ENCODE data around the gene RABAC1.
"Not testable (repeated sequence)": the region's sequence is repeated elsewhere in the genome, so short reads cannot be mapped to it uniquely, and the experiment has no call there.

Gene RABAC1, protein sequence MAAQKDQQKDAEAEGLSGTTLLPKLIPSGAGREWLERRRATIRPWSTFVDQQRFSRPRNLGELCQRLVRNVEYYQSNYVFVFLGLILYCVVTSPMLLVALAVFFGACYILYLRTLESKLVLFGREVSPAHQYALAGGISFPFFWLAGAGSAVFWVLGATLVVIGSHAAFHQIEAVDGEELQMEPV
- 16.2 to 27.9 reads per million in 2 donors for total RNA-seq

DNA sequence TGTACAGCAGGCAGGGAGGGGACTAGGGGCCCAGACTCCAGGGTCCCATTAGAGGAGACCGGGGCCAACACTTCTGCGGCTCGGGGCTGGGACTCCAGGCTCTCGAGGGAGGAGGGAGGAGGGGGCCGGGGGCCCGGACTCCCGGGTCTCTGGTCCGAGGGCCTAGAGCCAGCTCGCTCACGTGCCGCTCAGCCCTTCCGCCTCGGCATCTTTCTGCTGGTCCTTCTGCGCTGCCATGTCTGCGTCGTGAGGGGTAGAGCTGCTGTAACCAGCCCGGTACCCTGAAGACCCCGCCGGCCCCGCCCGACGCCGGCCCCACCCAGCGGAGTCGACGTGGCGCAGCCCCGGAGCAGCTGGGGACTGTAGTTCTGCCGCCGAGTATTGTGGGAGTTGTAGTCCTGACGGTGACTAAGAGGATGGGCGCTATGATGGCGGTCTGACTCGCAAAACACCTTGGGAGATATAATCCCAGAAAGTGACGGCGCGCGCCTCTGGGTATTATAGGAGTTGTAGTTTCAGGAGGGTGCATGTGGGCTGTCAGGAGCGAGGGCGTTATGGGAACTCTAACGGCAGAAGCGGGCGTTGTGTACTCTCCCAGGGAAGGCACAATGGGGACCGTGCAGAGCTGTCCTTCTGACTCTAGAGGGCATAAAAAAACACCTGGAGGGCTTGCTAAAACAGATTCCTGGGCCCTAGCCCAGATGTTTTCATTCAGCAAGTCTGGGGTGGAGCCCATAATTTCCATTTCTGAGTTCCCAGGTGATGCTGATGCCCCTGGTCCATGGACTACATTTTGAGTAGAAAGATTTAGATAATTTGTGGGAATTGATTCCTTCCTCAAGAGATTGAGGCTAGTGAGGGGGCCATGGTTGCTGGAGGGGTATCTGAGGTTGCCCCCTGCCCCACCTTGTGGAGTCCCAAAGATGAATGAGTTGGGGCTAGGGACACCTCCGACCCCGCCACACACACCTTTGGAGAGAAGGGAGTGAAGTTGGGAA lies at the start of gene RABAC1:
RABAC1 (minus strand) TSS at position 266 of the 998 bp plus-strand sequence; CDS start at position 237, 29 bp downstream.
- peak; percentile 61 for DNase-seq

GRCh38 chr19:42006569-42006968 lies 47.4 kb upstream of the RABAC1 start:
- no peak for DNase-seq

- no peak for DNase-seq
Observed at GRCh38 chr19:42005504-42005903, 46.4 kb upstream of the RABAC1 start.

- DNase-seq = no peak
Observed at GRCh38 chr19:42003506-42004294, 44.6 kb upstream of the RABAC1 start.

DNA sequence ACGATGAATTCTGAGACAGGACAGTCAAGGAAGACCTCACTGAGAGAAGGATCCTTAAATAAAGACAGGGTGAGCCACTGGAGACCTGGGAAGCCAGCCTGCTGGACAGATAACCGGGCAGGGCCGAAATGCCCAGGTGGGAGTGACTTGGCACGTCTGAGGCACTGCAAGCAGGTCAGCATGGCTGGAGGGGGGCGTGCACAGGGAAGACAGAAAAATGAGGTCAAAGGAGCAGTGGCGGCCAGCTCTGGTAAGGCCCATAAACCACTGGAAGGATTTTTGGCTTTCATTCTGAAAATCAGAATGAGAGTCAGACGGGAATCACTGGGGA lies 40.7 kb upstream of the RABAC1 start:
- no peak for DNase-seq

DNA sequence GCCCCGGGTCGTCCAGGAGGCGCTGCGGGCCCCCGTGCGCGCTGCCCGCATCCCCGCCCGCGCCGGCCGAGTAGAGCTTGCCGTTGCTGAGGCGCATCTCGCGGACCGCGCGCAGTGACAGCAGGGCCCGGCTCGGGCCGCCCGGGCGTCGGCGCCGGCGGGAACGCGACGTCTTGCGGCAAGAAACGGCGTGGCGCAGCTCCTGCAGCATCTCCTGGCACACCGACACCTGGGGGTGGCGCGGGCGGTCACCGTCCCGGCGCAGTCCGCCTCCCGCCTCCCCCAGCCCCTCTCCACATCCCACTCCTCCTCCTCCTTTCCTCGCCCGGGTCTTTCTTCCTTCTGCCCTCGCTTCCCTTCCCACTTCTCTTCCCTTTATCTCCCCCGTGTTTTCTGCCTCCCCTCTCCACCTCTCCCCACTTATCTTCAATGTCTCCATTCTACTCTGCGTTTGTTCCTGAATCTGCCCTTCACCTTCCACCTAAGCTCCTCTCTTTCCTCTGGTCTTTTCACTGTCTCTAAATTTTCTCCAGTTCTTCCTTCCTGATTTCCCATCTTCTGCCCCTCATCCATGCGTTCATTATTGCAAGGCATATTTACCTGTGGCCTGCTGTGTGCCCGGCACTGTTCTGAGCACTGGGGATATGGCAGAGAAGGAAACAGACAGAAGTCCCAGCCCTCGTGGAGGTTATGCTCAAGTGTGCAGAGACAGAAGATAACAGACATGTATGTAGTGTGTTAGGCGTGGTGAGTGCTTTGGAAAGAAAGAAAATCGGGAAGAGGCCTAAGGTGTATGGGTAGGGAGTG lies 40.2 kb upstream of the RABAC1 start:
- DNase-seq = no peak

DNA sequence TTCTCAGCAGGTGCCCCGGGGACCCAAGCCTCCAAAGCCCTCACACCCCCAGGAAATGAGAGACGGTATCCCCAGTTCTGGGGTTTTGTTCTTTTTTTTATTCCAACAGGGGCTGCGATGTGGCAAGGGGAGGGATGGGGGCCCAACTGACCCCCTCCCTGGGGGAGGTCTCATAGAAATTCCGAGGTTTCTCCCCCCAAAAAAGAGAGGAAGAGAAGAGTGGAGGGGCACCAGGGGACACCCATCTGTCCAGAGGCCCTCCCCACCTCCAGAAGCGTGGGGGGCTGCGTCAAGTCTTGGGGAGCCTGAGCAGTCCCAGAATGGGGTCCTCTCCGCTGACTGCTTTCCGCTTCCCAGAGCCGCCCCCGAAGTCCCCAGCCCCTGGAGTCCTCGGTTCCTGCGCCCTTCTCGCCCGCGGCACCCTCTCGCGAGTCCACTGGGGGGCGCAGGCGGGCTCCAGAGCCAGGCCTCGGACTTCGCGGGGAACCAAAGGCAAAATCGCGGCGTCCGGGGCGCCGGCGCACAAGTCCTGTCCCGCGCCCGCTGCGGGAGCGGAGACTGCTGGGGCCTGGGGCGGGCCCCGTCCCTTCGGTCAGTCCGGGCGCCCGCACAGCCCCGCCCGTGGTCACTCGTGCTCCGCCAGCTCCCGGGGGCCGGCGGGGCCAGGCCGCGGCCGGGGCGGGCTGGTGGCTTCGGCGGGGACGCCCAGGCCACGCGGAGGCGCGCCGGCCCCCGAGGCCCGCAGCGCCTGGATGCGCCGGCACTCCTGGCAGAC lies 39.3 kb upstream of the RABAC1 start:
- DNase-seq = no peak

GRCh38 chr19:41997851-41998229 lies 38.7 kb upstream of the RABAC1 start:
- no peak for DNase-seq

- no peak for DNase-seq
Observed at GRCh38 chr19:41997121-41997850, 38.2 kb upstream of the RABAC1 start.

DNA sequence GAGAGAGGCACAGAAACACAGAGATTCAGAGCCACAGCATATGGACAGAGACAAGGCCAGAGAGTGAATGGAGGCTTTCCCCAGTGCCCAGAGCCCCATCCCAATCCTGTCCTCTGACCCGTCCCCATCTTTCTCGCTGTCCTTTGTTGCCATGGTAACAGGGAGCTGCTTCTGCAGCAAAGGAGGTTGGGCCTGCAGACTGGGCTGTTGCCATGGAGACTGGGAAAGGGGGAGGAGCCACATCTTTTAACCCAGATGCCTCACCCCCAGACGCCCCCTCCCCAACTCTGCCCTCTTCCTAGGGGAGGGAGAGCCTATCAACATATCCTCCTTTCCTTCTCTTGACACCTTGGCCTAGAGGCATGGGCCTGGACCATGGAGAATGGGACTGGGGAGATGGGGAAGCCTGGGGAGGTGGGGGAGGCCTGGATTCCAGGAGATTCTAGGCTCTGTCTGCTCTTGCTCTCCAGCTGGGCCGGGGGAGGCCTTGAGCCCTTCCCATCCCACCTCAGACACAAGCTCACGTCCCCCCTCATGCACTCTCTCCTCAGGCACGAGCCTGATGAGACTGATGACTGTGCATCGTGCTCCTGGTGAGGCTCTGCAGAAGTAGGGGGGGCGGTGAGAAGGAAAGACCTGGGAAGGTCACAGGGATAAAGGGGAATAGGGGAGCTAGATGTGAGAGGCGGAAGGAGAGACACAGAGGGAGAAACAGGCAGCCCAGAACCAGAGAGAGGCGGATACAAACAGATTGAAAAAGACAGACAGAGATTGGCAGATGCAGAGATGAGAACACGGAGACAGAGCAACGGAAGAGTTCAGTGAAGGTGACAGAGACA lies 37.1 kb upstream of the RABAC1 start:
- DNase-seq = no peak

- no peak for DNase-seq
Observed at GRCh38 chr19:41994994-41995958, 36.2 kb upstream of the RABAC1 start.

- no peak for DNase-seq
Observed at GRCh38 chr19:41994521-41994971, 35.4 kb upstream of the RABAC1 start.

DNA sequence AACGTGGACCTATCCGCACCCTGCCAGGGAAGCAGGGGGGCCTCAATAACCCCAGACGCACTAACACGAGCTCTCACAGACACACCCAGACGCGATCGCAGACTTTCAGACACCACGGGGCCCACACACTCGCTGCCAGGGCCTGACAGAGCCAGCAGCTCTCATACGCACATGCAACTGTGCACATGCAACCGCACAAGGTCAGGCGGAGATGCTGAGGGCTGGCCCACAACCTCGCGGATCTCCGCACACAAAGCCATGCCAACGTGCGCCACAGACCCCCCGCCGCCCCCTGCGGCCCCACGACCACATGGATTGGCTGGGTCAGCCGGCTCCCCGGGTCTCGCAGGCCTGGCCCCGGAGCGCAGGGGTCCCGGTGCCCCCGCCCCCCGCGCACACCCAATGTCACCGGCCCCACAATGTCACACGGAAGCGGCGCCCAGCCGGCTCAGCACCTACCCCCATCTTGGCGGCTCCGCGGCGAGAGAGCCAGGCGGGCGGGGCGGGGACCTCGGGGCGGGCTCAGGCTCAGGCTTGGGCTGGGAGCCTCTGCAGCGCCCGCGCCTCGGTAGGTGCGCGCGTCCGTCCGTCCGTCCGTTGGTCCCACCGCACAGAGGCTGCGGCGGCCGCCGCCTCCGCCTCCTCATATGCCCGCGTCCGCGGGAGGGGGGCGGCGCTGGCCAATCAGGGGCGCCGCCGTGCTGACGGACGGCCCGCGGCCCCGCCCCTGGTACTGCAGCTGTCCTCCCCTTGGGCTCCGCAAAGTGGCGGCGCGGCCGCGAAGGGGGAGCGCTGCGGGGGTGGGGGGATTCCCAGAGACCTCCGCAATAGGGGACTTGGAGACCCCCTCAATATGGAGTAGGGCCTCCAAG lies 34.7 kb upstream of the RABAC1 start, which contains the start of gene ATP1A3:
ATP1A3 (minus strand) TSS at position 619 of the 872 bp plus-strand sequence; CDS start at position 465, 154 bp downstream.
- peak; percentile 65 for DNase-seq

DNA sequence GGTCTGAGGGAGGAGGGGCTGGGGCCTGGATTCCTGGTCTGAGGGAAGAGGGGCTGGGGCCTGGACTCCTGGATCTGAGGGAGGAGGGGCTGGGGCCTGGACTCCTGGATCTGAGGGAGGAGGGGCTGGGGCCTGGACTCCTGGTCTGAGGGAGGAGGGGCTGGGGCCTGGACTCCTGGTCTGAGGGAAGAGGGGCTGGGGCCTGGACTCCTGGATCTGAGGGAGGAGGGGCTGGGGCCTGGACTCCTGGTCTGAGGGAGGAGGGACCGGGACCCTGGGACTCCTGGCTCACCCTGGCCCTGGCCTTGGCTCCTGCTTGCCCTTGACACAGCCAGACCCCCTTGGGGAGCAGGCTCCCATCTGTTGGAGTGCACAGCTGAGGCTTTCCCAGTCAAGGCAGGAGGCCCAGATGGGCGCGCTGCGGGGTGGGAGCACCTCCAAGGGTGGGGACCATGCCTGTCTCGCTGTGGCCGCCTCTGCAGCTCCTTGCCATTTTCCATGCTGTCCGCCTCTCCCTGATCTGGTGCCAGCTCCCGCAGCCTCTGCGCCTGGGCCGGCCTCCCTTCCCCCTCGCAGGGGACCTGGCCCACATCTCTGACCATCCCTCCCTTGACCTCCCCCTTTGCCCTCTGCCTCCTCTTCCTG lies 32.9 kb upstream of the RABAC1 start:
- DNase-seq = not testable (repeated sequence)

GRCh38 chr19:41991025-41991424 lies 31.9 kb upstream of the RABAC1 start:
- no peak for DNase-seq

DNA sequence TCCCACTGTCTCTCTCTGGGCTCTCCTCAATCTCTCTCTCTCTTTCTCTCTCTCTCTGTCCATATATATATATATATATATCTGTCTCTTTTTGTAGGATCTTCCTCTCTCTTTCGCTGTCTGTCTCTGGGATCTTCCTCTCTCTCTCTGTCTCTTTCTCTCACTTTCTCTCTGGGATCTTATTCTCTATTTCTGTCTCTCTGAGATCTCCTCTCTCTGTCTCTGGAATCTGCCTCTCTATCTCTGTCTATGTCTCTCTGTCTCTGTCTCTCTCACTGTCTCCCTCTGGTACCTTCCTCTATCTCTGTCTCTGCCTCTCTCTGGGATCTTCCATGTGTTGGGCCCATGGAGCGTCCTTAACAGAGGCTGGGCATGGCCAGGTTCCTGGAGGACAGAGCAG lies 31.5 kb upstream of the RABAC1 start:
- no peak for DNase-seq

DNA sequence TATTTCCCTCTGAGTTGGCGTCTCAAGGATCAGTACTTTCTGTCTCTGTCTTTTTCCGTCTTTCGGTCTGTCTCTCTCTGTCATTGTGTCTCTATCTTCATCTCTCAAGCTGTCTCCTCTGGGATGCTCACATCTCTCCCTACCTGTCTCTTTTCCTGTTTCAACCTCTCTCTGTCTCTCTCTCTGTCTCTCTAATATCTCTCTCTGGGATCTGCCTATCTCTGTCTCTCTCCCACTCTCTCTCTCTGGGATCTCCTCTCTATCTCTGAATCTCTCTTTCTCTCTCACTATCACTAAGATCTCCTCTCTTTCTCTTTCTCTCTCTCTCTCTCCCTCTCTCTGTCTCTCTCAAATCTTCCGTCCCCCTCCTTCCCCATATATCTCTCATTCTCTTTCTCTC lies 30.9 kb upstream of the RABAC1 start:
- DNase-seq = no peak
